Measurements from ENCODE around the gene NKX1-2.

Gene NKX1-2

GRCh38 chr10:124482876-124483275, 33.0 kb upstream of the NKX1-2 start:
- peaks cover 13% of the 10 kb centered on the region for H3K36me3 Mint-ChIP-seq (ENCODE audit: low read depth)
- no peaks in the 10 kb centered on the region for H3K27me3 Mint-ChIP-seq
- no peak overlapping the region for H3K4me3 Mint-ChIP-seq
- H3K9me3 Mint-ChIP-seq, result peaks cover 10% of the 10 kb centered on the region
- H3K27ac Mint-ChIP-seq, result no peak overlapping the region
- H3K4me1 Mint-ChIP-seq (ENCODE audit: low read depth), result no peaks in the 10 kb centered on the region

GRCh38 chr10:124482236-124482800, 32.5 kb upstream of the NKX1-2 start:
- no peak overlapping the region for H3K27ac Mint-ChIP-seq
- H3K27me3 Mint-ChIP-seq, result no peaks in the 10 kb centered on the region
- peaks cover 10% of the 10 kb centered on the region for H3K9me3 Mint-ChIP-seq
- peaks cover 13% of the 10 kb centered on the region for H3K36me3 Mint-ChIP-seq (ENCODE audit: low read depth)
- no peaks in the 10 kb centered on the region for H3K4me1 Mint-ChIP-seq (ENCODE audit: low read depth)
- H3K4me3 Mint-ChIP-seq, result no peak overlapping the region

- no peaks in the 10 kb centered on the region for H3K27me3 Mint-ChIP-seq
- H3K9me3 Mint-ChIP-seq, result peaks cover 5% of the 10 kb centered on the region
- H3K4me3 Mint-ChIP-seq, result no peak overlapping the region
- no peaks in the 10 kb centered on the region for H3K4me1 Mint-ChIP-seq (ENCODE audit: low read depth)
- H3K27ac Mint-ChIP-seq, result no peak overlapping the region
- peaks cover 7% of the 10 kb centered on the region for H3K36me3 Mint-ChIP-seq (ENCODE audit: low read depth)
Observed at GRCh38 chr10:124481717-124482116, 31.9 kb upstream of the NKX1-2 start.

- Mint-ChIP-seq H3K4me1 (ENCODE audit: low read depth) (no peaks in the 10 kb centered on the region), H3K36me3 (ENCODE audit: low read depth) (peaks cover 2% of the 10 kb centered on the region), H3K27ac (no peak overlapping the region), H3K27me3 (no peaks in the 10 kb centered on the region), H3K4me3 (no peak overlapping the region), H3K9me3 (peaks cover 2% of the 10 kb centered on the region)
Observed at GRCh38 chr10:124480860-124481259, 31.0 kb upstream of the NKX1-2 start.

GRCh38 chr10:124478515-124478914, 28.7 kb upstream of the NKX1-2 start:
- H3K9me3 Mint-ChIP-seq, result no peaks in the 10 kb centered on the region
- no peaks in the 10 kb centered on the region for H3K36me3 Mint-ChIP-seq (ENCODE audit: low read depth)
- no peaks in the 10 kb centered on the region for H3K27me3 Mint-ChIP-seq
- H3K4me3 Mint-ChIP-seq, result no peak overlapping the region
- no peak overlapping the region for H3K27ac Mint-ChIP-seq
- H3K4me1 Mint-ChIP-seq (ENCODE audit: low read depth), result no peaks in the 10 kb centered on the region

GRCh38 chr10:124477614-124478363, 28.0 kb upstream of the NKX1-2 start:
- Mint-ChIP-seq H3K9me3 (no peaks in the 10 kb centered on the region), H3K4me3 (no peak overlapping the region), H3K27ac (no peak overlapping the region), H3K27me3 (no peaks in the 10 kb centered on the region), H3K36me3 (ENCODE audit: low read depth) (no peaks in the 10 kb centered on the region), H3K4me1 (ENCODE audit: low read depth) (no peaks in the 10 kb centered on the region)

- H3K4me3 Mint-ChIP-seq, result no peak overlapping the region
- no peaks in the 10 kb centered on the region for H3K4me1 Mint-ChIP-seq (ENCODE audit: low read depth)
- no peak overlapping the region for H3K27ac Mint-ChIP-seq
- no peaks in the 10 kb centered on the region for H3K9me3 Mint-ChIP-seq
- H3K36me3 Mint-ChIP-seq (ENCODE audit: low read depth), result no peaks in the 10 kb centered on the region
- no peaks in the 10 kb centered on the region for H3K27me3 Mint-ChIP-seq
Observed at GRCh38 chr10:124476043-124476725, 26.3 kb upstream of the NKX1-2 start.

- Mint-ChIP-seq H3K36me3 (ENCODE audit: low read depth) (no peaks in the 10 kb centered on the region), H3K4me3 (no peak overlapping the region), H3K27me3 (no peaks in the 10 kb centered on the region), H3K27ac (no peak overlapping the region), H3K4me1 (ENCODE audit: low read depth) (no peaks in the 10 kb centered on the region), H3K9me3 (no peaks in the 10 kb centered on the region)
Observed at GRCh38 chr10:124474514-124475070, 24.8 kb upstream of the NKX1-2 start.

GRCh38 chr10:124473070-124473469, 23.2 kb upstream of the NKX1-2 start:
- Mint-ChIP-seq H3K36me3 (ENCODE audit: low read depth) (no peaks in the 10 kb centered on the region), H3K9me3 (no peaks in the 10 kb centered on the region), H3K4me3 (no peak overlapping the region), H3K27me3 (no peaks in the 10 kb centered on the region), H3K4me1 (ENCODE audit: low read depth) (no peaks in the 10 kb centered on the region), H3K27ac (no peak overlapping the region)

- Mint-ChIP-seq H3K27me3 (no peaks in the 10 kb centered on the region), H3K4me1 (ENCODE audit: low read depth) (no peaks in the 10 kb centered on the region), H3K4me3 (no peak overlapping the region), H3K36me3 (ENCODE audit: low read depth) (no peaks in the 10 kb centered on the region), H3K27ac (no peak overlapping the region), H3K9me3 (no peaks in the 10 kb centered on the region)
Observed at GRCh38 chr10:124472071-124472470, 22.2 kb upstream of the NKX1-2 start.

GRCh38 chr10:124470544-124471434, 21.0 kb upstream of the NKX1-2 start:
- no peak overlapping the region for H3K4me3 Mint-ChIP-seq
- H3K4me1 Mint-ChIP-seq (ENCODE audit: low read depth), result peaks cover 4% of the 10 kb centered on the region
- H3K27ac Mint-ChIP-seq, result no peak overlapping the region
- no peaks in the 10 kb centered on the region for H3K36me3 Mint-ChIP-seq (ENCODE audit: low read depth)
- no peaks in the 10 kb centered on the region for H3K9me3 Mint-ChIP-seq
- no peaks in the 10 kb centered on the region for H3K27me3 Mint-ChIP-seq

- H3K27ac Mint-ChIP-seq, result no peak overlapping the region
- no peaks in the 10 kb centered on the region for H3K36me3 Mint-ChIP-seq (ENCODE audit: low read depth)
- no peaks in the 10 kb centered on the region for H3K27me3 Mint-ChIP-seq
- no peaks in the 10 kb centered on the region for H3K9me3 Mint-ChIP-seq
- H3K4me3 Mint-ChIP-seq, result no peak overlapping the region
- H3K4me1 Mint-ChIP-seq (ENCODE audit: low read depth), result peaks cover 12% of the 10 kb centered on the region
Observed at GRCh38 chr10:124469956-124470484, 20.2 kb upstream of the NKX1-2 start.

GRCh38 chr10:124468624-124469023, 18.8 kb upstream of the NKX1-2 start:
- no peaks in the 10 kb centered on the region for H3K36me3 Mint-ChIP-seq (ENCODE audit: low read depth)
- no peak overlapping the region for H3K27ac Mint-ChIP-seq
- peaks cover 20% of the 10 kb centered on the region for H3K4me1 Mint-ChIP-seq (ENCODE audit: low read depth)
- no peak overlapping the region for H3K4me3 Mint-ChIP-seq
- no peaks in the 10 kb centered on the region for H3K27me3 Mint-ChIP-seq
- no peaks in the 10 kb centered on the region for H3K9me3 Mint-ChIP-seq

GRCh38 chr10:124467165-124467564, 17.3 kb upstream of the NKX1-2 start:
- Mint-ChIP-seq H3K9me3 (no peaks in the 10 kb centered on the region), H3K4me1 (ENCODE audit: low read depth) (peaks cover 25% of the 10 kb centered on the region), H3K27ac (no peak overlapping the region), H3K4me3 (no peak overlapping the region), H3K27me3 (no peaks in the 10 kb centered on the region), H3K36me3 (ENCODE audit: low read depth) (no peaks in the 10 kb centered on the region)

Measured in stimulated activated naive CD8-positive, alpha-beta T cell treated with anti-CD3 and anti-CD28 coated beads, Interleukin-15, Interleukin-2, amounts not matched to agents 100 ng/mL and 50 ng/mL, for 24 hours (primary cell).